Fibroblast of the aortic adventitia (primary cell): Measurements from ENCODE around the gene MCUB. TPM values are rescaled to one million over a fixed set of nuclear protein-coding genes. Genes with fewer than 3 reads are reported as not detected.
"Not testable (repeated sequence)": the region's sequence is repeated elsewhere in the genome, so short reads cannot be mapped to it uniquely, and the experiment has no call there.

Experiments
- DNase-seq: peaks from one replicate; pipeline ENCODE4 v3.0.0-alpha.2; 2010; ENCODE audit warnings: low read depth
- H3K4me3 ChIP-seq: 2 replicates; pipeline ENCODE4 v1.5.1; 2011; ENCODE audit warnings: low read depth, mild to moderate bottlenecking, control low read depth, low read length, moderate library complexity
- total RNA-seq: library from RNA; depleted of rRNA; stranded (reverse); fragments of >200 nt; gene quantifications from 2 replicates; pipeline ENCODE4 v1.2.3, GENCODE V29; 2012; ENCODE audit warnings: low replicate concordance
- TF ChIP-seq, protein P1 (sequence below): IDR thresholded peaks from 2 replicates; pipeline ENCODE4 v1.5.1; 2011; ENCODE audit warnings: mild to moderate bottlenecking, low read length, control low read depth, inconsistent platforms; ENCODE audit not compliant: insufficient read depth

MCUB gene
- total RNA-seq, 1 donor = 49.3 TPM

DNA sequence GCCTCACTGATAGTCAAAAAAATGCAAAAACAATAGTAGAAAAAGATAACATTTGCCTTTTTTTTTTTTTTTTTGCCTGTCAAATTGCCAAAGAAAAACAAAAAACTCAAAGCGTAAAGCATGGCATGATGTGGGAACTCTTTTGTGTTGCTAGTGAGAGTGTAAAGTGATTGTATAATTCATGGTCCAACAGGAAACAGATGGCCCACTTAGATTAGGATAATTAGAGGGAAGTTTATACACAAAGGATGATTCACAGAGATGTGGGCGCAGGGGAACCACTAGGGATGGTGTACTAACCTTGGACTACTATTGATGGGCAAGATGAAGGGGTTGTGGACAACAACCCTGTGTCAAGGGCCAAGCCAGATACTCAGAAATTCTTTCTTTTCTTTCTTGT is 16.4 kb downstream of the MCUB start:
- peak; percentile 43 for DNase-seq
- H3K4me3 ChIP-seq = no peak overlapping the region
- TF ChIP-seq, protein P1, sequence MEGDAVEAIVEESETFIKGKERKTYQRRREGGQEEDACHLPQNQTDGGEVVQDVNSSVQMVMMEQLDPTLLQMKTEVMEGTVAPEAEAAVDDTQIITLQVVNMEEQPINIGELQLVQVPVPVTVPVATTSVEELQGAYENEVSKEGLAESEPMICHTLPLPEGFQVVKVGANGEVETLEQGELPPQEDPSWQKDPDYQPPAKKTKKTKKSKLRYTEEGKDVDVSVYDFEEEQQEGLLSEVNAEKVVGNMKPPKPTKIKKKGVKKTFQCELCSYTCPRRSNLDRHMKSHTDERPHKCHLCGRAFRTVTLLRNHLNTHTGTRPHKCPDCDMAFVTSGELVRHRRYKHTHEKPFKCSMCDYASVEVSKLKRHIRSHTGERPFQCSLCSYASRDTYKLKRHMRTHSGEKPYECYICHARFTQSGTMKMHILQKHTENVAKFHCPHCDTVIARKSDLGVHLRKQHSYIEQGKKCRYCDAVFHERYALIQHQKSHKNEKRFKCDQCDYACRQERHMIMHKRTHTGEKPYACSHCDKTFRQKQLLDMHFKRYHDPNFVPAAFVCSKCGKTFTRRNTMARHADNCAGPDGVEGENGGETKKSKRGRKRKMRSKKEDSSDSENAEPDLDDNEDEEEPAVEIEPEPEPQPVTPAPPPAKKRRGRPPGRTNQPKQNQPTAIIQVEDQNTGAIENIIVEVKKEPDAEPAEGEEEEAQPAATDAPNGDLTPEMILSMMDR = no peak

DNA sequence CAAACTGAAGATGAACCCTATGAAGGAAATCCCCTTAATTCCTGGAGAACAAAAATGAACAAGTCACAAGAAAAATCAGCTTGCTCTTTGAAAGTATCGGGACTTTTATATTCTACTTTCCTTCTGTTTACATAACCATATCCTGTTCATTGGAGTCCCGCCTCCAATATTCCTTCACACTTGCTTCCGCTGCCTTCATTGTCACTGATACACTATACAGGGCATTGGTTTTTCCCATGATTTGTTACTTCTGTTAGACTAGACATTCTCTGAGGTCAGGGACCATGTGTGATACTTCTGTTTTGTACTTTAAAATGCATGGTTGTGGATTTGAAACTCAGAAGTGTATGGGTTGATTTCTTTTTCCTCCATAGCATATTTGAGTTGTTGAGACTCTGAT is 18.8 kb downstream of the MCUB start:
- H3K4me3 ChIP-seq = no peak overlapping the region
- DNase-seq = no peak
- TF ChIP-seq, protein P1 = no peak

DNA sequence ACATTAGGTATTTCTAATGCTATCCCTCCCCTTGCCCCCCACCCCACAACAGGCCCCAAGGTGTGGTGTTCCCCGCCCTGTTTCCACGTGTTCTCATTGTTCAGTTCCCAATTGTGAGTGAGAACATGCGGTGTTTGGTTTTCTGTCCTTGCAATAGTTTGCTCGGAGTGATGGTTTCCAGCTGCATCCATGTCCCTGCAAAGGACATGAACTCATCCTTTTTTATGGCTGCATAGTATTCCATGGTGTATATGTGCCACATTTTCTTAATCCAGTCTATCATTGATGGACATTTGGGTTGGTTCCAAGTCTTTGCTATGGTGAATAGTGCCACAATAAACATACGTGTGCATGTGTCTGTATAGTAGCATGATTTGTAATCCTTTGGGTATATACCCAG is 20.0 kb downstream of the MCUB start:
- H3K4me3 ChIP-seq, DNase-seq: not testable (repeated sequence)

DNA sequence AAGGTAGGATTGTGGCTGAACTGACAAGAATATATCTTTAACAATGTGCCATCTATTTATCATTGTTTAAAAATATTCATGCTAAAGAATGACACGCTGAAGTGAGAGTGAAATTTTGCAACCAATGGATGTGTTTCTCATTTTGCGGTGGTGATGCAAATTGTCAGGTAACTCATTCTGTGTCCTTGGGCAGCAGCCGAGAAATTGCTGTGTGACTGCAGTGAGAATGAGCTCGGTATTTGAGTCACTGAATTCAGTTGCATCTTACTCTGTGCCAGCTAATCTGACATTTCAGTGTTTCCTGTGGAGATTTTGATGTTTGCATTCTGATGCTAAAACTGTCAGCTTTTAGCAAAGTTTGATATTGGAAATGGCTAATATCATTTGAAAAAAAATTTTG is 28.1 kb downstream of the MCUB start:
- no peak for DNase-seq
- no peak overlapping the region for H3K4me3 ChIP-seq
- TF ChIP-seq, protein P1 = no peak

DNA sequence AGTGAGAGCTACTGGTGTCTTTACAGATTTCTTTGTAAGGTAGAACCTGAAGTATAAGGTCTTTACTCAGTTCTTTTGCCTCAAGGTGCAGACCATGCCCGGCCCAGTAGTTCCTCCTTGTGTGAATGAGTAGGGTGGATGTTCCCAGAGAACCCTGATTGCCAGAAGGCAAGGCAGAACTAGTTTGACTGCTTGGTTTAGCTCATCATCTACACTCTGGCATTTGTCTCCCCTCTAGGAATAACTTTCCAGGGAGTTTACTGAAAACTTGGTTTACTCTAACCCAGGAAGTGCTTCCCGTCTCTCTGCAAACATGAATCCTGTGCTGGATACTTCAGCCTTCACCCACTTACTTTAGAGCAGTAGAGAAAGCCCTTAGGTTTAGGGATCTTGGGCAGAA is 29.1 kb downstream of the MCUB start:
- no peak for DNase-seq
- H3K4me3 ChIP-seq = no peak overlapping the region
- TF ChIP-seq, protein P1 = no peak

DNA sequence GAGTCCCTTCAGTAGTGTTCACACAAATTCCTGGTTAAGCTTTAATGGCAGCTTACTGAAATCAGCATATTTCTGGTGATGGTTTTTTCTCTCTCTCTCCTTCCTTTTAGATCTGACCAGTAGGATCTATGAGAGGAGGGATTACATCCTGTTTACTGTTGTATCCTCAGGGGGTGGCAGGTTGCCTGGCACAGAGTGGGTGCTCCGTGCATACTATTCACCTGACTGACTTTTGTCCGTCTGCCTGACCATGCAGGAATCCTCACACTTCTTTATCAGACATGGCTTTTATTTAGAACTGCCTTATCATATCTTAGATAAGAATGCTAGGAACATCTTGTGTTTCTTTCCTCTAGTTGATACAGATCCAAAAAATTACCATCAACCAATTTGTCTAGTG is 29.6 kb downstream of the MCUB start:
- TF ChIP-seq, protein P1 = no peak
- no peak for DNase-seq
- H3K4me3 ChIP-seq = no peak overlapping the region

DNA sequence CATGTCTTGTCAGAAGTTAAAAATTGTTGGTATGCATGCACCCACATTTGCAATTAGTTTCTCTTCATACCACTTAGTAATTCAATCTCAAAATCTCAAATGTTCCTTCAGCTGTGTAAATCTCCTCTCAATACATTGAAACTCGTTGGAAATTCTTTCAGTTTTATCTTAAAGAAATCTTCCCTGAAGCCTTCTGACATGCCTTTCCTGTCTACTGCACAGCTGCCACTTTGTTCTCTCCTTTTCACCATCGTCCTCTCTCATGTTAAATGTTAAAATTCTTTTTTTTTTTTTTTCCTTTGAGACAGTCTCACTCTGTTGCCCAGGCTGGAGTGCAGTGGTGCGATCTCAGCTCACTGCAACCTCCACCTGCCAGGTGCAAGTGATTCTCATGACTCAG is 30.9 kb downstream of the MCUB start:
- H3K4me3 ChIP-seq = no peak overlapping the region
- no peak for DNase-seq
- TF ChIP-seq, protein P1 = no peak
